HepG2 (cell line): Measurements from ENCODE around the gene POGLUT2. TPM values are rescaled to one million over a fixed set of nuclear protein-coding genes. Genes with fewer than 3 reads are reported as not detected.

ENCODE experiments used
- CREBL2 ChIP-seq: sonication (generic); formaldehyde crosslinking; IDR thresholded peaks from 2 replicates; pipeline ENCODE4 v1.8.1; 2023; ENCODE audit warnings: missing genetic modification reagents, mild to moderate bottlenecking, borderline replicate concordance
- FOSL1 ChIP-seq: sonication (generic); formaldehyde crosslinking; IDR thresholded peaks from 2 replicates; pipeline ENCODE4 v1.9.0; 2021; ENCODE audit warnings: missing genetic modification reagents, borderline replicate concordance
- JUN ChIP-seq: sonication (generic); formaldehyde crosslinking; IDR thresholded peaks from 2 replicates; pipeline ENCODE4 v1.4.0; 2020; ENCODE audit warnings: mild to moderate bottlenecking, missing genetic modification reagents
- MIER2 ChIP-seq: IDR thresholded peaks from 2 replicates; pipeline ENCODE4 v1.6.1; 2016; ENCODE audit warnings: missing biosample characterization, missing genetic modification reagents
- MTF1 ChIP-seq: sonication (generic); formaldehyde crosslinking; IDR thresholded peaks from 2 replicates; pipeline ENCODE4 v1.5.0; 2020; ENCODE audit warnings: missing genetic modification reagents
- MZF1 ChIP-seq: sonication (generic); formaldehyde crosslinking; IDR thresholded peaks from 2 replicates; pipeline ENCODE4 v1.8.1; 2023; ENCODE audit warnings: mild to moderate bottlenecking, missing genetic modification reagents, borderline replicate concordance
- NRL ChIP-seq: sonication (generic); formaldehyde crosslinking; IDR thresholded peaks from 2 replicates; pipeline ENCODE4 v1.5.0; 2020; ENCODE audit warnings: missing genetic modification reagents, mild to moderate bottlenecking, moderate library complexity, borderline replicate concordance
- PRDM15 ChIP-seq: sonication (generic); formaldehyde crosslinking; IDR thresholded peaks from 2 replicates; pipeline ENCODE4 v1.4.0; 2020; ENCODE audit warnings: missing genetic modification reagents
- SYNCRIP ChIP-seq: fragments of 200-400 bp; formaldehyde crosslinking; IDR thresholded peaks from 2 replicates; pipeline ENCODE4 v1.6.1; 2018; ENCODE audit warnings: mild to moderate bottlenecking, low read depth, low read length; ENCODE audit not compliant: insufficient read depth
- THRA ChIP-seq: sonication (generic); formaldehyde crosslinking; IDR thresholded peaks from 2 replicates; pipeline ENCODE4 v1.4.0; 2020; ENCODE audit warnings: missing genetic modification reagents, borderline replicate concordance
- TOE1 ChIP-seq: sonication (generic); formaldehyde crosslinking; IDR thresholded peaks from 2 replicates; pipeline ENCODE4 v1.4.0; 2020; ENCODE audit warnings: mild to moderate bottlenecking, missing genetic modification reagents
- ZNF451 ChIP-seq: sonication (generic); formaldehyde crosslinking; IDR thresholded peaks from 2 replicates; pipeline ENCODE4 v1.5.0; 2020; ENCODE audit warnings: mild to moderate bottlenecking, missing genetic modification reagents
- ZNF646 ChIP-seq: sonication (generic); formaldehyde crosslinking; IDR thresholded peaks from 2 replicates; pipeline ENCODE4 v1.9.0; 2021; ENCODE audit warnings: mild to moderate bottlenecking, missing genetic modification reagents
- polyA plus RNA-seq, 8 experiments: library from polyadenylated mRNA; depleted of rRNA in 3 of 8; stranded (reverse) in 7 of 8; unstranded in 1 of 8; fragments of >200 nt; fragmentation: Illumina TruSeq in 4 of 8; extraction: Trizol in 4 of 8; gene quantifications; 2 replicates each; pipeline versions ENCODE4 v1.2.1 to v1.2.3, GENCODE V29; 2011 to 2016; ENCODE audit warnings: low read depth in 4 of 8, missing spikeins in 1 of 8, mixed read lengths in 1 of 8; ENCODE audit not compliant: insufficient read depth in 1 of 8
- total RNA-seq, 5 experiments: library from RNA; depleted of rRNA; stranded (reverse); fragments of >200 nt; fragmentation: Illumina TruSeq; extraction: Trizol; gene quantifications; 2 replicates each; pipeline ENCODE4 v1.2.3, GENCODE V29; 2016; ENCODE audit warnings: low read depth in 1 of 5

The POGLUT2 gene
- total and polyA plus RNA-seq, 2 of the 13 experiments (the other 11 are each of a cell fraction or from before 2014, with no cell fraction given), result 18.0 to 26.1 TPM

- no peak for TF ChIP-seq SYNCRIP
- TF ChIP-seq ZNF646, result no peak
- TF ChIP-seq TOE1 (CRISPR knock-in tag), result no peak
- TF ChIP-seq MZF1 (CRISPR knock-in tag), result no peak
- TF ChIP-seq JUN (CRISPR knock-in tag), result peak; percentile 16; the same call in 1 of the 2 replicates
- TF ChIP-seq MTF1 (CRISPR knock-in tag), result 0 out of 2 replicates have a peak, but pooled peaks have one; percentile 39
- TF ChIP-seq NRL (CRISPR knock-in tag), result peak; percentile 93; the same call in 1 of the 2 replicates
- 0 out of 2 replicates have a peak, but pooled peaks have one; percentile 37 for TF ChIP-seq MIER2
- no peak; the same call in 1 of the 2 replicates for TF ChIP-seq CREBL2 (CRISPR knock-in tag)
- no peak for TF ChIP-seq PRDM15 (CRISPR knock-in tag)
- no peak for TF ChIP-seq FOSL1 (CRISPR knock-in tag)
- peak; percentile 72 for TF ChIP-seq THRA (CRISPR knock-in tag)
- peak; percentile 58; the same call in 1 of the 2 replicates for TF ChIP-seq ZNF451 (CRISPR knock-in tag)
Observed at GRCh38 chr13:102845630-102846260, 47.0 kb upstream of the POGLUT2 start, which contains the start of gene ERCC5 (continued).
